Lung (tissue), 12 donors: ENCODE data around the gene SYNGR4. TPM values are rescaled to one million over a fixed set of nuclear protein-coding genes. Genes with fewer than 3 reads are reported as not detected.
A peak's percentile ranks its signal among the peaks of the same experiment; 100 is the strongest.

Experiments
- ATAC-seq: fragments of 200-7000 bp; cut with Tn5 transposase; one replicate; pipeline ENCODE4 v1.9.1; 2020; ENCODE audit warnings: moderate number of reproducible peaks; ENCODE audit not compliant: insufficient read depth, low FRiP score
- DNase-seq, 3 donors: peaks; one replicate each; pipeline ENCODE4 v3.0.0-alpha.2; 2013 to 2017
- H3K27ac ChIP-seq, 2 donors: one replicate each; pipeline ENCODE4 v1.5.1; 2013; ENCODE audit warnings: mild to moderate bottlenecking in 2 of 2, moderate library complexity in 2 of 2, control low read depth in 1 of 2, inconsistent platforms in 1 of 2, low read depth in 1 of 2, low read length in 1 of 2
- H3K27me3 ChIP-seq, 3 donors: one replicate each; pipeline ENCODE4 v1.5.1; 2013; ENCODE audit warnings: low read length in 2 of 3; ENCODE audit not compliant: control insufficient read depth in 3 of 3, insufficient read depth in 3 of 3
- H3K36me3 ChIP-seq, 4 donors: one replicate each; pipeline ENCODE4 v1.5.1; 2013; ENCODE audit warnings: low read length in 4 of 4, mild to moderate bottlenecking in 1 of 4, moderate library complexity in 1 of 4; ENCODE audit not compliant: control insufficient read depth in 4 of 4, insufficient read depth in 4 of 4
- H3K4me1 ChIP-seq, 5 donors: one replicate each; pipeline ENCODE4 v1.5.1; 2013; ENCODE audit warnings: low read length in 5 of 5, mild to moderate bottlenecking in 2 of 5, moderate library complexity in 1 of 5; ENCODE audit not compliant: control insufficient read depth in 5 of 5, insufficient read depth in 5 of 5
- H3K4me3 ChIP-seq: one replicate; pipeline ENCODE4 v1.5.1; 2013; ENCODE audit warnings: mild to moderate bottlenecking, control low read depth, moderate library complexity
- H3K9ac ChIP-seq, 2 donors: one replicate each; pipeline ENCODE4 v1.5.1; 2013; ENCODE audit warnings: low read length in 2 of 2, control low read depth in 1 of 2; ENCODE audit not compliant: insufficient read depth in 1 of 2
- H3K9me3 ChIP-seq, 4 donors: one replicate each; pipeline ENCODE4 v1.5.1; 2013; ENCODE audit warnings: low read length in 3 of 4, mild to moderate bottlenecking in 1 of 4, moderate library complexity in 1 of 4; ENCODE audit not compliant: control insufficient read depth in 4 of 4, insufficient read depth in 3 of 4
- CTCF ChIP-seq: IDR thresholded peaks from 2 replicates; pipeline ENCODE4 v1.5.1; 2012; ENCODE audit warnings: mild to moderate bottlenecking; ENCODE audit errors: control extremely low read depth, extremely low read depth
- WGBS, 2 donors: extraction: QIAGEN DNeasy Blood & Tissue Kit; methylation state at CpG; one replicate each; pipeline ENCODE4 v1.1.7; 2013; 5-methylcytosine and 5-hydroxymethylcytosine counted together
- polyA plus RNA-seq, 2 donors: library from polyadenylated mRNA; stranded (reverse); fragments of 200-250 nt; gene quantifications; one replicate each; pipeline ENCODE4 v1.2.1, GENCODE V29; 2013
- total RNA-seq, 2 donors: library from RNA; depleted of rRNA in 1 of 2; stranded (reverse); fragments of >200 nt in 1 of 2; gene quantifications; one replicate each; pipeline ENCODE4 v1.2.1, GENCODE V29; 2014 to 2021
- donor health status: control.
- donor health status: control.
- donor health status: Bipolar disorder and iron deficiency.
- donor health status: healthy.
- donor health status: DM: yes; HTN: yes; CAD: no.

Gene SYNGR4
- total and polyA plus RNA-seq, 4 donors = not detected

- H3K27ac ChIP-seq = no peak overlapping the region
- H3K27me3 ChIP-seq = no peaks in the 10 kb centered on the region
- H3K9ac ChIP-seq = no peak overlapping the region
- DNase-seq = no peak
- peaks cover 0 to 2% (median 0%) of the 10 kb centered on the region in 4 donors for H3K36me3 ChIP-seq
- peaks cover 0 to 9% (median 2%) of the 10 kb centered on the region in 5 donors for H3K4me1 ChIP-seq
- H3K9me3 ChIP-seq = no peaks in the 10 kb centered on the region
- ATAC-seq = no peak
- no peak overlapping the region for H3K4me3 ChIP-seq
- no peak for TF ChIP-seq CTCF
- 96% methylated on average over 3 of the region's 3 CpGs for WGBS, 2 donors
Observed at GRCh38 chr19:48361912-48362311, 2.3 kb upstream of the SYNGR4 start.

- Histone ChIP-seq H3K4me1 (peaks cover 0 to 9% (median 2%) of the 10 kb centered on the region in 5 donors), H3K9me3 (no peaks in the 10 kb centered on the region), H3K27ac (peak overlapping the region; percentile 91 to 95), H3K4me3 (peak overlapping the region; percentile 38), H3K9ac (peak overlapping the region; percentile 29 to 91), H3K27me3 (no peaks in the 10 kb centered on the region), H3K36me3 (peaks cover 0 to 2% (median 0%) of the 10 kb centered on the region in 4 donors)
- WGBS, 2 donors = 4% methylated on average over 26 of the region's 26 CpGs
- DNase-seq = peak; percentile 96 to 97 (median 96)
- ATAC-seq = peak; percentile 86
- no peak for TF ChIP-seq CTCF
Observed at GRCh38 chr19:48362716-48363499, 1.3 kb upstream of the SYNGR4 start.

- 3 to 9% methylated on average over 10 of the region's 10 CpGs for WGBS, 2 donors
- Histone ChIP-seq H3K9me3 (no peaks in the 10 kb centered on the region), H3K27ac (peak overlapping the region; percentile 91 to 95), H3K36me3 (peaks cover 0 to 2% (median 0%) of the 10 kb centered on the region in 4 donors), H3K4me3 (peak overlapping the region; percentile 38), H3K4me1 (peaks cover 0 to 9% (median 2%) of the 10 kb centered on the region in 5 donors), H3K27me3 (no peaks in the 10 kb centered on the region), H3K9ac (peak overlapping the region; percentile 29 to 91)
- DNase-seq (no peak), ATAC-seq (peak; percentile 5)
- no peak for TF ChIP-seq CTCF
Observed at GRCh38 chr19:48363500-48363809, 712 bp upstream of the SYNGR4 start.
